HCT116 (cell line): ENCODE data around the gene FAM185A. TPM values are rescaled to one million over a fixed set of nuclear protein-coding genes. Genes with fewer than 3 reads are reported as not detected.

Experiments
- ATAC-seq: fragments of 200-7000 bp; cut with Tn5 transposase; 2 replicates; pipeline ENCODE4 v1.9.1; 2020; ENCODE audit warnings: mild to moderate bottlenecking, moderate library complexity
- BruUV-seq: library from RNA; stranded (reverse); fragments of 400-500 nt; replicated peaks from 2 replicates; lab custom pipeline; 2021; lab: Mats Ljungman, UMichigan
- CTCF ChIA-PET: fragments of 300-600 bp; sonication (Branson Sonifier 250); formaldehyde crosslinking; loops from one replicate; lab custom pipeline; 2021; ENCODE audit warnings: antibody characterized with exemption; lab: Charles Lee
- POLR2A ChIA-PET: fragments of 300-600, 350-600 bp; sonication (Branson Sonifier 250); formaldehyde crosslinking; loops from one replicate; lab custom pipeline; 2021; ENCODE audit warnings: antibody characterized with exemption; lab: Charles Lee
- RAD21 ChIA-PET, 2 experiments: fragments of 300-600 bp; sonication (Branson Sonifier 250); formaldehyde crosslinking; loops; one replicate each; lab custom pipeline; 2023; ENCODE audit warnings: low total read pairs in 2 of 2; ENCODE audit not compliant: uncharacterized antibody in 2 of 2, unreplicated experiment in 2 of 2, low non-redundant PET in 1 of 2; lab: Charles Lee
- DNase-seq: peaks from one replicate; pipeline ENCODE4 v3.0.0-alpha.2; 2010; ENCODE audit warnings: low read depth, low spot score
- H2AFZ ChIP-seq: fragments of 200-600 bp; shearing (Covaris generic), sonication (generic); 2 replicates; pipeline ENCODE4 v1.6.1; 2017; ENCODE audit warnings: low read depth, mixed run types, mixed read lengths, antibody characterized with exemption, low read length; ENCODE audit not compliant: poor library complexity, severe bottlenecking
- H3K27ac ChIP-seq: 2 replicates; pipeline ENCODE4 v1.5.1; 2012; ENCODE audit warnings: low read depth, low read length
- H3K27me3 ChIP-seq: fragments of 200-600 bp; sonication (generic); 2 replicates; pipeline ENCODE4 v1.6.1; 2016; ENCODE audit warnings: mixed run types, low read length, mixed read lengths; ENCODE audit not compliant: insufficient read depth
- H3K36me3 ChIP-seq, 2 experiments: fragments of 200-500 bp in 1 of 2; fragments of 200-600 bp in 1 of 2; sonication (Bioruptor generic) in 1 of 2; sonication (generic) in 1 of 2; 2 replicates each; pipeline versions ENCODE4 v1.5.1 to v1.6.1; 2014 to 2016; ENCODE audit warnings: low read length in 2 of 2, inconsistent platforms in 1 of 2, mixed read lengths in 1 of 2, mixed run types in 1 of 2; ENCODE audit not compliant: insufficient read depth in 2 of 2, control insufficient read depth in 1 of 2
- H3K4me1 ChIP-seq, 2 experiments: fragments of 200-600 bp in 1 of 2; sonication (generic) in 1 of 2; 2 replicates each; pipeline versions ENCODE4 v1.5.1 to v1.6.1; 2012 to 2017; ENCODE audit warnings: low read length in 2 of 2, inconsistent platforms in 1 of 2, mild to moderate bottlenecking in 1 of 2, mixed read lengths in 1 of 2, mixed run types in 1 of 2, moderate library complexity in 1 of 2; ENCODE audit not compliant: insufficient read depth in 2 of 2, control insufficient read depth in 1 of 2
- H3K4me2 ChIP-seq: fragments of 200-600 bp; sonication (generic); 2 replicates; pipeline ENCODE4 v1.6.1; 2017; ENCODE audit warnings: mixed run types, low read length, mixed read lengths
- H3K4me3 ChIP-seq, 2 experiments: fragments of 200-600 bp in 1 of 2; sonication (generic) in 1 of 2; replicated peaks in 1 of 2; 2 replicates each; pipeline ENCODE4 v1.5.1; 2011 to 2016; ENCODE audit warnings: low read length in 2 of 2, control low read depth in 1 of 2, low read depth in 1 of 2, mild to moderate bottlenecking in 1 of 2, mixed read lengths in 1 of 2, mixed run types in 1 of 2
- H3K79me2 ChIP-seq: fragments of 200-600 bp; sonication (generic); 2 replicates; pipeline ENCODE4 v1.6.1; 2017; ENCODE audit warnings: mild to moderate bottlenecking, mixed run types, low read length, moderate library complexity, mixed read lengths; ENCODE audit not compliant: insufficient read depth
- H3K9ac ChIP-seq: fragments of 200-600 bp; sonication (generic); 2 replicates; pipeline ENCODE4 v1.6.1; 2016; ENCODE audit warnings: low read length, mixed read lengths
- H3K9me2 ChIP-seq: fragments of 200-600 bp; sonication (generic), shearing (Covaris generic); 2 replicates; pipeline ENCODE4 v1.6.1; 2017; ENCODE audit warnings: mixed run types, mild to moderate bottlenecking, moderate library complexity; ENCODE audit not compliant: insufficient read depth
- H3K9me3 ChIP-seq, 2 experiments: fragments of 200-500 bp in 1 of 2; fragments of 200-600 bp in 1 of 2; sonication (Bioruptor generic) in 1 of 2; sonication (generic) in 1 of 2; 2 replicates each; pipeline ENCODE4 v1.6.1; 2014 to 2017; ENCODE audit warnings: low read length in 2 of 2, mixed read lengths in 2 of 2, inconsistent platforms in 1 of 2, low read depth in 1 of 2, mild to moderate bottlenecking in 1 of 2, mixed run types in 1 of 2, moderate library complexity in 1 of 2; ENCODE audit not compliant: control insufficient read depth in 1 of 2, insufficient read depth in 1 of 2
- H4K20me1 ChIP-seq: fragments of 200-600 bp; sonication (generic), shearing (Covaris generic); 2 replicates; pipeline ENCODE4 v1.6.1; 2017; ENCODE audit warnings: mixed run types, mild to moderate bottlenecking, moderate library complexity; ENCODE audit not compliant: insufficient read depth
- ATF3 ChIP-seq: IDR thresholded peaks from 2 replicates; pipeline ENCODE4 v1.6.1; 2012
- CBX3 ChIP-seq: IDR thresholded peaks from 2 replicates; pipeline ENCODE4 v1.6.1; 2012; ENCODE audit warnings: low read depth
- CEBPB ChIP-seq: IDR thresholded peaks from 2 replicates; pipeline ENCODE4 v1.6.1; 2012; ENCODE audit warnings: low read depth
- EGR1 ChIP-seq: IDR thresholded peaks from 2 replicates; pipeline ENCODE4 v1.6.1; 2012; ENCODE audit warnings: low read depth
- ELF1 ChIP-seq: IDR thresholded peaks from 2 replicates; pipeline ENCODE4 v1.6.1; 2012; ENCODE audit warnings: low read depth, borderline replicate concordance
- EZH2phosphoT487 ChIP-seq: fragments of 200-600 bp; IDR thresholded peaks from 2 replicates; pipeline ENCODE4 v1.6.1; 2018; ENCODE audit warnings: antibody characterized with exemption, borderline replicate concordance
- FOSL1 ChIP-seq: IDR thresholded peaks from 2 replicates; pipeline ENCODE4 v1.6.1; 2012; ENCODE audit warnings: low read depth
- JUND ChIP-seq: IDR thresholded peaks from 2 replicates; pipeline ENCODE4 v1.6.1; 2012
- POLR2AphosphoS5 ChIP-seq: IDR thresholded peaks from 2 replicates; pipeline ENCODE4 v1.6.1; 2011; ENCODE audit warnings: mild to moderate bottlenecking, low read depth, low read length, moderate library complexity
- SIN3A ChIP-seq: IDR thresholded peaks from 2 replicates; pipeline ENCODE4 v1.6.1; 2012; ENCODE audit warnings: low read depth
- ZBTB33 ChIP-seq: IDR thresholded peaks from 2 replicates; pipeline ENCODE4 v1.6.1; 2011; ENCODE audit warnings: mild to moderate bottlenecking, low read length, moderate library complexity; ENCODE audit not compliant: insufficient replicate concordance; ENCODE audit errors: extremely low read depth
- ZFX ChIP-seq: fragments of 450-650 bp; IDR thresholded peaks from 2 replicates; pipeline ENCODE4 v1.6.1; 2017
- ZNF274 ChIP-seq: fragments of 200-500 bp; sonication (Bioruptor generic); IDR thresholded peaks from 2 replicates; pipeline ENCODE4 v1.6.1; 2014; ENCODE audit warnings: mild to moderate bottlenecking, low read depth, low read length, inconsistent platforms
- intact Hi-C: fragments of 100-400 bp; cut with micrococcal nuclease; formaldehyde crosslinking; loops from 2 replicates; pipeline ENCODE4 v1.10.0; 2022
- total RNA-seq: library from RNA; stranded (reverse); gene quantifications from one replicate; pipeline ENCODE4 v1.2.1, GENCODE V29; 2021; ENCODE audit not compliant: unreplicated experiment
- TF ChIP-seq, protein P1 (sequence below): IDR thresholded peaks from 2 replicates; pipeline ENCODE4 v1.6.1; 2012

FAM185A gene
- total RNA-seq, 1 experiment from 2014 or later = 8.0 TPM

DNA sequence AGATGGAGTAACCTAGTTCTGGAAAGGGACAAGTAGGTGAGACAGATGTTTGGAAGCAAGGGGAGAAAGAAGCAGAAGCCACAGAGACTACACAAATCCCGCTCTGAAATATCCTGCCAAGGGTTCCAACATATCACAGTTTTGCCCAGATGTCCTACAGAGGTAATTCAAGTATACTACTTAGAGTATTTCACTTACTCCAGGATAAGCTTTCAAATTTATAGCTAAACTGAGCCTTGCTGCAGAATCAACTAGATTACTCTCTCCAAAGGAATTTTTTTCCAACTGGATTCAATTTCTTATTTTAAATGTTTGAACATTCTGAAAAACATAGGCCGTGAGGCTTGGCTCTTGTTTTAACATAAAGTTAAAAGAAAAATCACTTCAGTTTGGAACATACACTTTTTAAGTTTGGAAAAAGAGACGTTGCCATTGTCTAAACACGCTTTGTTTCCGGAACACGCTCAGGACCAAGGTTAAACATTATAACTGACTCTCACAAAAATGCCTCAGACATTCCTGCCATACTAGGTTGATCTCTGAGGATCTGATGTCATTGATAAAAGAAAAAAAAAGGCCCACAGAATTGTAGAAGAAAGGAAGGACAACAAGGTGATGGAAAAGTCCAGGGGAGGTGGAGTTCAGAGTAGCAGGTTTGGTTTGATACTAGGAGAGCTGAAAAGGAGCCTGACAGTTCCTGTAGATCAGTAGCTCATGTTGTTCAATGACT is 74.8 kb downstream of the FAM185A start:
- no TSS peak for BruUV-seq
- H3K27me3 ChIP-seq = no peaks in the 10 kb centered on the region
- ChIA-PET POLR2A (no interaction called here), CTCF (no interaction called here), RAD21 (no interaction called here)
- no peaks in the 10 kb centered on the region for H4K20me1 ChIP-seq
- no peak overlapping the region for H3K9ac ChIP-seq
- no peak overlapping the region for H3K27ac ChIP-seq
- H2AFZ ChIP-seq = no peak overlapping the region
- H3K36me3 ChIP-seq = peaks cover 0 to 4% of the 10 kb centered on the region in 2 experiments; a peak in 1 of 4 replicates
- no peaks in the 10 kb centered on the region for H3K9me2 ChIP-seq
- no peaks in the 10 kb centered on the region for H3K79me2 ChIP-seq
- H3K4me1 ChIP-seq = no peaks in the 10 kb centered on the region
- intact Hi-C loops = no loop called here
- TF ChIP-seq CBX3 (no peak), ELF1 (no peak), FOSL1 (no peak), ZBTB33 (no peak), EGR1 (no peak), ATF3 (no peak), ZNF274 (no peak), SIN3A (no peak), POLR2AphosphoS5 (no peak), JUND (no peak), CEBPB (no peak), EZH2phosphoT487 (no peak), ZFX (no peak)
- TF ChIP-seq, protein P1, sequence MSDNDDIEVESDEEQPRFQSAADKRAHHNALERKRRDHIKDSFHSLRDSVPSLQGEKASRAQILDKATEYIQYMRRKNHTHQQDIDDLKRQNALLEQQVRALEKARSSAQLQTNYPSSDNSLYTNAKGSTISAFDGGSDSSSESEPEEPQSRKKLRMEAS = no peak
- H3K4me3 ChIP-seq = no peak overlapping the region
- H3K4me2 ChIP-seq = no peak overlapping the region
- no peaks in the 10 kb centered on the region for H3K9me3 ChIP-seq
- DNase-seq = no peak
- no peak for ATAC-seq
